ACC112 (cell line): Measurements from ENCODE around the gene SCARF2.
A peak's percentile ranks its signal among the peaks of the same experiment; 100 is the strongest.
"Not testable (repeated sequence)": the region's sequence is repeated elsewhere in the genome, so short reads cannot be mapped to it uniquely, and the experiment has no call there.

Experiments used
- H2AFZ ChIP-seq: fragments of 200-600 bp; sonication (generic); one replicate; pipeline ENCODE4 v1.6.0; 2017; ENCODE audit warnings: antibody characterized with exemption, low read length; ENCODE audit not compliant: unreplicated experiment
- H3K27ac ChIP-seq: fragments of 200-600 bp; sonication (generic); 2 replicates; pipeline ENCODE4 v1.5.1; 2014; ENCODE audit warnings: low read depth, mild to moderate bottlenecking, antibody characterized with exemption, low read length, moderate library complexity
- H3K27me3 ChIP-seq: fragments of 200-600 bp; sonication (generic); 2 replicates; pipeline ENCODE4 v1.6.1; 2014; ENCODE audit warnings: mild to moderate bottlenecking, antibody characterized with exemption, low read length, moderate library complexity, mixed read lengths; ENCODE audit not compliant: insufficient read depth
- H3K36me3 ChIP-seq: fragments of 200-600 bp; sonication (generic); 2 replicates; pipeline ENCODE4 v1.6.1; 2016; ENCODE audit warnings: mild to moderate bottlenecking, antibody characterized with exemption, low read length, moderate library complexity, mixed read lengths; ENCODE audit not compliant: insufficient read depth
- H3K4me1 ChIP-seq: fragments of 200-600 bp; sonication (generic); one replicate; pipeline ENCODE4 v1.6.1; 2016; ENCODE audit warnings: low read length, mixed read lengths; ENCODE audit not compliant: insufficient read depth, unreplicated experiment, control insufficient read depth
- H3K4me3 ChIP-seq: fragments of 200-600 bp; sonication (generic); 2 replicates; pipeline ENCODE4 v1.5.1; 2014; ENCODE audit warnings: mild to moderate bottlenecking, low read depth, low read length
- H3K79me2 ChIP-seq: fragments of 200-600 bp; sonication (generic); one replicate; pipeline ENCODE4 v1.6.0; 2016; ENCODE audit warnings: low read length; ENCODE audit not compliant: control insufficient read depth, unreplicated experiment, insufficient read depth

Gene SCARF2

GRCh38 chr22:20395181-20395906, 42.3 kb downstream of the SCARF2 start:
- no peaks in the 10 kb centered on the region for H3K79me2 ChIP-seq
- H2AFZ ChIP-seq = no peak overlapping the region
- H3K4me3 ChIP-seq = peak overlapping the region; percentile 92
- H3K36me3 ChIP-seq = no peaks in the 10 kb centered on the region
- no peak overlapping the region for H3K27ac ChIP-seq
- no peaks in the 10 kb centered on the region for H3K27me3 ChIP-seq
- peaks cover 7% of the 10 kb centered on the region for H3K4me1 ChIP-seq

GRCh38 chr22:20393705-20394476, 43.7 kb downstream of the SCARF2 start, which contains the start of gene ZNF74:
ZNF74 (plus strand) TSS chr22:20394151; CDS start chr22:20394629, 478 bp downstream.
- H2AFZ ChIP-seq = peak within 1 kb of the TSS; percentile 58
- H3K4me1 ChIP-seq = peaks cover 7% of the 10 kb centered on the region
- H3K27me3 ChIP-seq = no peaks in the 10 kb centered on the region
- no peaks in the 10 kb centered on the region for H3K36me3 ChIP-seq
- H3K4me3 ChIP-seq = peak within 1 kb of the TSS; percentile 92
- no peak within 1 kb of the TSS for H3K27ac ChIP-seq
- H3K79me2 ChIP-seq = no peaks in the 10 kb centered on the region

- Histone ChIP-seq H3K27ac (no peak overlapping the region), H3K79me2 (no peaks in the 10 kb centered on the region), H3K4me1 (peaks cover 7% of the 10 kb centered on the region), H3K4me3 (peak overlapping the region; percentile 92), H2AFZ (peak overlapping the region; percentile 58), H3K36me3 (no peaks in the 10 kb centered on the region), H3K27me3 (no peaks in the 10 kb centered on the region)
These were observed 44.5 kb downstream of the SCARF2 start for GRCh38 chr22:20392983-20393704.

GRCh38 chr22:20392365-20392881, 45.2 kb downstream of the SCARF2 start:
- not testable (repeated sequence) for H3K79me2 ChIP-seq, H2AFZ ChIP-seq, H3K4me3 ChIP-seq, H3K27me3 ChIP-seq, H3K36me3 ChIP-seq, H3K27ac ChIP-seq, H3K4me1 ChIP-seq

- Histone ChIP-seq H3K79me2 (no peaks in the 10 kb centered on the region), H3K36me3 (no peaks in the 10 kb centered on the region), H3K27ac (no peak overlapping the region), H3K27me3 (no peaks in the 10 kb centered on the region), H2AFZ (no peak overlapping the region), H3K4me3 (no peak overlapping the region), H3K4me1 (peaks cover 7% of the 10 kb centered on the region)
These were observed 46.4 kb downstream of the SCARF2 start for GRCh38 chr22:20391222-20391621.

DNA sequence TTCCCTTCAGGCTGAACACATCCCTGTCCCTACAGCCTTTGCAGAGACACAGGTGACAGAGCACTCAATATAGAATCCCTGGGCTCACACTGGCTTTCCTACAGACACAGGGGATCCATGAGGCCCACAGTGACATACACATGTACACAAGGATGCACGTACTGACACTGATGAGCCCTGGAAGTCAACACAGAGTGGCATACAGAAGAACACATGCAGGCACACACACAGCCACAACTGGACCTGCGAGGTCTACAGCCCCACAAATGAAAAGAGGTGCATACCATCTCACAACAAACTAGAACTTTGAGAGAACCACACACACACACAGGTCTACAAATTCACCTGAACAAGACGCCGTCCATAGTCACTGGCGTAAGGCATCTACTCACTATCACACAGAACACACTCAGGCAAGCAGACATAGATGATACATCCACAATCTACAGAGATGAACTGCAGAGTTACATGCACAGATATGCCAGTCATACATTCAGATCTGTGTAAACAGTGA, 47.2 kb downstream of the SCARF2 start:
- Histone ChIP-seq H3K36me3 (no peaks in the 10 kb centered on the region), H3K79me2 (no peaks in the 10 kb centered on the region), H3K27me3 (no peaks in the 10 kb centered on the region), H3K27ac (no peak overlapping the region), H3K4me3 (no peak overlapping the region), H3K4me1 (peaks cover 7% of the 10 kb centered on the region), H2AFZ (no peak overlapping the region)

DNA sequence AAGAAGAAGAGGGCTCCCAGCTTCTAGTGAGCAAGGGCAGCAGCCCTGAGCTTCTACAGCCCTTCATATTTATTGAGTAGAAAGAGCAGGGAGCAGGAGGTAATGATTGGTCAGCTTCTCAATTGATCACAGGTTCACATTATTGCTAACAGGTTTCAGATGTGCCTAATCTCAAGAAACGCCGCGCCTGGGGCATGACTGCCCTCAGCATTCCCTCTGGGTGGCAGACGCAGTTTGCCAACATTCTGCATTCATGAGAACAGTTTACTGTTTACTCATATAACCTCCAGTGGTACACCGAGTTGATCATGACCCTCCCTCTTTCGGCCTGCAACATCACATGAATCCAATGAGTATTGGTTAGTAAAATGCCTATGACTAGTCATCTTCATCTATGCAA, 48.3 kb downstream of the SCARF2 start:
- no peak overlapping the region for H3K27ac ChIP-seq
- no peak overlapping the region for H3K4me3 ChIP-seq
- no peaks in the 10 kb centered on the region for H3K79me2 ChIP-seq
- H3K27me3 ChIP-seq = peaks cover 4% of the 10 kb centered on the region; the same call in 1 of the 2 replicates
- peaks cover 3% of the 10 kb centered on the region for H3K4me1 ChIP-seq
- no peaks in the 10 kb centered on the region for H3K36me3 ChIP-seq
- no peak overlapping the region for H2AFZ ChIP-seq

DNA sequence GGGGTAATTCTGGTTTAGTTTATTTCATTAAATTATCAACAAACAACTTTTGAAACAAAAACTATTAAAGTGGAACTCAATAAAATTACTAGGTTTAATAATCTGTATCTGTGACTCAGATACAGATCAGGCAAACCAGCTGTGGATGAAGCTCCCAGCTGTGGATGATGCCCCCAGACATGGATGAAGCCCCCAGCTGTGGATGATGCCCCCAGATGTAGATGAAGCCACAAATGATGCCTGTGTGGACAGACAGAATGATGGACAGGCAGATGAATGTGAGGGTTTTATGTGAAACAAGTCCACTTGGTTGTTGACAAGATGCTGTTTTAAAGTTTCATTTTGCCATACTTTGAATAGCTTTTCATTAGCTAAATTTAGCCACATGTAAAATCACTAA, 49.4 kb downstream of the SCARF2 start:
- Histone ChIP-seq H3K79me2 (no peaks in the 10 kb centered on the region), H2AFZ (no peak overlapping the region), H3K27me3 (peaks cover 4% of the 10 kb centered on the region; the same call in 1 of the 2 replicates)

DNA sequence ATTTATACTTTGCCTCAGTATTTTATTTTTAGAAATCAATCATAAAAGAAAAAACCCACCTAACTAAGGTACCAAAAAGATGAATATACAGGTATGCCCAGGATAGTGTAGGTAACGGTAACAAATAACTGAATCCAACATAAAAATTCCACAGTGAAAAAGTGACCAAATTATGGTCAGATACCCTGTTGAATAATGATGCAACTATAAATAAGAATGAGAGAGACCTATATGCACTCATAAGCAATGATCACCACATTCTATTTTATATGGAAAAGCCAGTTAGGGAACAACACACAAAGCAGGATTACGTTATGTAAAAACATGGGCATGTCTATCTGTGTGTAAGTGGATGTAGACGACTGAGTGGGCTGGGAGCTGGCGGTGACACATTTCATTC, 50.7 kb downstream of the SCARF2 start:
- Histone ChIP-seq H2AFZ (no peak overlapping the region), H3K79me2 (no peaks in the 10 kb centered on the region), H3K36me3 (no peaks in the 10 kb centered on the region), H3K27me3 (peaks cover 4% of the 10 kb centered on the region; the same call in 1 of the 2 replicates), H3K27ac (no peak overlapping the region), H3K4me3 (no peak overlapping the region), H3K4me1 (no peaks in the 10 kb centered on the region)

More for the DNA sequence above, 49.4 kb downstream of the SCARF2 start:
- H3K36me3 ChIP-seq = no peaks in the 10 kb centered on the region
- H3K4me3 ChIP-seq = no peak overlapping the region
- H3K27ac ChIP-seq = no peak overlapping the region
- no peaks in the 10 kb centered on the region for H3K4me1 ChIP-seq

DNA sequence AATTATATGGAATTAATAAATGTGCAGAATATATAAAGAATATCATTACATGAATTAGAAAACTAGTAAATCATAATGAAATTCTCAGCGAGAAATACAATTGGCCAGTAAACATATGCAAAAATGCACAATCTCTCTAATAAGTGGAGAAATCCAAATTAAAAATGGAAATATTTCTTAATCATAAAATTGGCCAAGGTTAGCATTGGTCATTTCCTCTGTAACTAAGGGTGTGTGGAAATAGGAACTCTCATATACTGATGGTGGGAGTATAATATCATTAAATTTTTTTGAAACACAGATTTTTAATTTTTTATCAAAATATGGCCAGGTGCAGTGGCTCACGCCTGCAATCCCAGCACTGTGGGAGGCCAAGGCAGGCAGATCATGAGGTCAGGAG, 51.3 kb downstream of the SCARF2 start:
- no peak overlapping the region for H3K27ac ChIP-seq
- peaks cover 4% of the 10 kb centered on the region; the same call in 1 of the 2 replicates for H3K27me3 ChIP-seq
- H3K36me3 ChIP-seq = no peaks in the 10 kb centered on the region
- no peaks in the 10 kb centered on the region for H3K4me1 ChIP-seq
- no peak overlapping the region for H3K4me3 ChIP-seq
- H2AFZ ChIP-seq = no peak overlapping the region
- no peaks in the 10 kb centered on the region for H3K79me2 ChIP-seq
